BLaER1 treated with 17β-estradiol and CSF1 and Interleukin-3, amounts not matched to agents 10 nM and 100 nM (cell line): Measurements from ENCODE around the gene ARL6IP1.
A peak's percentile ranks its signal among the peaks of the same experiment; 100 is the strongest.

ENCODE experiments used
- H3K27ac ChIP-seq, 11 experiments: shearing (Covaris generic); formaldehyde crosslinking; 2 replicates each; pipeline ENCODE4 v1.8.1; 2022
- H3K27me3 ChIP-seq, 11 experiments: shearing (Covaris generic); formaldehyde crosslinking; 2 replicates each; pipeline ENCODE4 v1.8.1; 2022
- H3K36me3 ChIP-seq, 11 experiments: shearing (Covaris generic); formaldehyde crosslinking; 2 replicates each; pipeline ENCODE4 v1.8.1; 2022
- H3K4me1 ChIP-seq, 10 experiments: shearing (Covaris generic); formaldehyde crosslinking; 2 replicates each; pipeline ENCODE4 v1.8.1; 2022
- H3K4me2 ChIP-seq, 11 experiments: shearing (Covaris generic); formaldehyde crosslinking; 2 replicates each; pipeline ENCODE4 v1.8.1; 2022
- H3K4me3 ChIP-seq, 10 experiments: shearing (Covaris generic); formaldehyde crosslinking; 2 replicates each; pipeline ENCODE4 v1.8.1; 2022
- H3K9ac ChIP-seq, 11 experiments: shearing (Covaris generic); formaldehyde crosslinking; 2 replicates each; pipeline ENCODE4 v1.8.1; 2022
- H3K9me3 ChIP-seq, 11 experiments: shearing (Covaris generic); formaldehyde crosslinking; replicated peaks in 1 of 11; 2 replicates each; pipeline ENCODE4 v1.8.1; 2022
- H4K20me1 ChIP-seq, 11 experiments: shearing (Covaris generic); formaldehyde crosslinking; 2 replicates each; pipeline ENCODE4 v1.8.1; 2022
- Cebpa-rat ChIP-seq, 11 experiments: shearing (Covaris generic); IDR thresholded peaks; 2 replicates each; pipeline ENCODE4 v1.8.1; 2022

The ARL6IP1 gene

DNA sequence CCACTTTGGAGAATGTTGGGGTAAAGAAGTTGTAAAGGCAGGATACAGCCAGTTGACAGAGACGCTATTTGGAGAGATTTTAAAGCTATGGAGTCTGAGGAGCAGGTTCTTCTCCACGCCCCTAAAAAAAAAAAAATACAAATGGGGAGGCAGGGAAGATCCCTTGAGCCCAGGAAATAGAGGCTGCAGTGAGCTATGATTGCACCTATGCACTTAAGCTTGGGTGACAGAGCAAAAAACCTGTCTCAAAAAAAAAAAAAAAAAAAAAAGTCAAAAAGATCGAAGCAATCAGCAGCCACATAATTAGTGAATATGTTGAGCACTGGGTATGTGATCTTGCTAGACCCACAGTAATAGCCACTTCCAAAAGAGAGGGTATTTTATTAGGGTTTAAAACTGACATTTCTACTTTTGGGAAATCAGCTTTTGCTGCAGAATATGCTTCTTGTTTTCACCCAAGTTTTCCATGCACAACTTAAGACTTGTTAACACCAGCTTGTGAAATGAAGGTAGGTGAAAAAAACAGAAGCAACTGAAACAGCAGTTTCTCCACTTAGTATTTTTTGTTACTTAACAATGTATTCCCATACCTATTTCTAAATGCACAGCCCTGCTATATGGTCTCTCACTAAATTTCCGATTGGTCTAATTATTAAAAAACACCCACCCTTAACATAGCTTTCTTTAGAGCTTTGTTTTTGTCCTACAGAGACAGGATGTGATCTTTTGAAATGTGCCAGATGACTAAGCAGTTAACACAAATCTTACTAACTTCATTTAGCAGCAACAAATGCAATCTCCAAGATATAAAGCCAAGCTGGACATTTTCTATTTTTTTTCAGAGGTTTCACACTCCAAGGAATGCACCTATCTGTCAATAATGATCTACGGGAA is 2.5 kb upstream of the ARL6IP1 start:
- peaks cover 0 to 6% (median 0%) of the 10 kb centered on the region in 11 experiments; a peak in 3 of 22 replicates for H3K9me3 ChIP-seq
- peak overlapping the region; percentile 24 to 83 (median 69); a peak in 20 of 22 replicates for H3K9ac ChIP-seq
- H4K20me1 ChIP-seq, result peaks cover 16 to 31% (median 24%) of the 10 kb centered on the region in 11 experiments; a peak in 21 of 22 replicates
- peaks cover 37 to 68% (median 60%) of the 10 kb centered on the region in 10 experiments for H3K4me1 ChIP-seq
- H3K36me3 ChIP-seq, result peaks cover 23 to 61% (median 37%) of the 10 kb centered on the region in 11 experiments
- peak overlapping the region; percentile 2 to 88 (median 70); a peak in 21 of 22 replicates for H3K4me2 ChIP-seq
- 0 out of 22 replicates have a peak, but pooled peaks of 1 of the 11 experiments have one; percentile 15 for TF ChIP-seq Cebpa-rat (IDR thresholded peaks at IDR 0.05)
- H3K4me3 ChIP-seq, result peak overlapping the region in 3 of 10 experiments; percentile 2 to 41 (median 4); a peak in 4 of 20 replicates
- H3K27ac ChIP-seq, result peak overlapping the region; percentile 38 to 98 (median 90); a peak in 20 of 22 replicates
- H3K27me3 ChIP-seq, result no peaks in the 10 kb centered on the region

DNA sequence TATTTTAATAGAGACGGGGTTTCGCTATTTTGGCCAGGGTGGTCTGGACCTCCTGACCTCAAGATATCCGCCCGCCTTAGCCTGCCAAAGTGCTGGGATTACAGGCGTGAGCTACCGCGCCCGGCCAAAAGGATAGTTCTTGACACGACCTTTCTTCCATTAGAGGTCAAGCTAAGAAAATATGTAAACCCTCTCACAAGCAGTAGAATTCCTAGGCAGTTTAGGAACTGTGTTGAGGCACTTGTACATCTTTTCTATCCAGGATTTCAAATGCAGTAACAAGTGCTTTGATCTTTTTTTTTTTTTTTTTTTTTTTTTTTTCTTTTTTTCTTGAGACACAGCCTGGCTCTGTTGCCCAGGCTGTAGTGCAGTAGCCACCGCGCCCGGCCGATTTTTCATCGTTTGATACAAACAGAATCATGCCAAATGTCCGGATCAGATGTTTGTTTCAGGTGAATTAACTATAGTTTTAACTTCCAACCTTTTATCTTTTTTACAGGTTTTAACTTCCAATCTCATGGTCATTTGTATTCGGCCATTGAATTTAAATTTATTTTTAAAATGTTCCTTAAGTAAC is 1.5 kb upstream of the ARL6IP1 start:
- Histone ChIP-seq H3K36me3 (peaks cover 21 to 61% (median 37%) of the 10 kb centered on the region in 11 experiments; a peak in 21 of 22 replicates), H3K9ac (peak overlapping the region in 7 of 11 experiments; percentile 57 to 98 (median 69); a peak in 9 of 22 replicates), H3K27ac (peak overlapping the region in 9 of 11 experiments; percentile 52 to 98 (median 92); a peak in 17 of 22 replicates), H4K20me1 (peaks cover 25 to 41% (median 33%) of the 10 kb centered on the region in 11 experiments; a peak in 21 of 22 replicates), H3K9me3 (peaks cover 0 to 6% (median 0%) of the 10 kb centered on the region in 11 experiments; a peak in 3 of 22 replicates), H3K4me3 (peak overlapping the region in 4 of 10 experiments; percentile 57 to 91 (median 66); a peak in 2 of 20 replicates), H3K4me1 (peaks cover 41 to 77% (median 69%) of the 10 kb centered on the region in 10 experiments), H3K4me2 (peak overlapping the region; percentile 56 to 94 (median 78); a peak in 20 of 22 replicates), H3K27me3 (no peaks in the 10 kb centered on the region)
- TF ChIP-seq Cebpa-rat (IDR thresholded peaks at IDR 0.05), result no peak

GRCh38 chr16:18800775-18801144 is 589 bp downstream of the ARL6IP1 start:
- Histone ChIP-seq H4K20me1 (peaks cover 42 to 55% (median 54%) of the 10 kb centered on the region in 11 experiments; a peak in 21 of 22 replicates), H3K27me3 (no peaks in the 10 kb centered on the region), H3K9ac (peak overlapping the region; percentile 93 to 98 (median 96)), H3K4me2 (peak overlapping the region; percentile 81 to 100 (median 93)), H3K9me3 (peaks cover 0 to 6% (median 0%) of the 10 kb centered on the region in 11 experiments; a peak in 3 of 22 replicates), H3K27ac (peak overlapping the region; percentile 85 to 98 (median 95)), H3K36me3 (peaks cover 29 to 61% (median 41%) of the 10 kb centered on the region in 11 experiments), H3K4me3 (peak overlapping the region; percentile 83 to 98 (median 90)), H3K4me1 (peaks cover 41 to 68% (median 63%) of the 10 kb centered on the region in 10 experiments)
- no peak for TF ChIP-seq Cebpa-rat (IDR thresholded peaks at IDR 0.05)

DNA sequence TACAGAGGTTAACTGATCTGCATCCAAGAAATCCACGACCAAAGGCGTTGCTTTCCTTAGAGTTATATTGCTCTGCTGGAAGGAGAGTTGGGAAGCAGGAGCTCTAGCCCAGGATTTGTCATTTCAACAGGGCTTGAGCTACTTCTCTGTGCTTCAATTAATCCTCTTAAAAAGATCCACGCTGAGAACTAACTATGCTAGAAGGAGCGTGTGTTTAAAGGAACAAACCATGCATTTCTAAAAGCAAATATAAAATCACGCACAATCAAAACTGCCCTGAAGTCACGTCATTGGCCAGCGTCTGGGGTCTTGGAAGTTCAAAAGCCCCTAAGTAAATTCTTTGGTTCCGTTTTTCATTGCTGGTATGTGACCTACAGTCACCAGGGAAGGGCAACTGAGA is 1.1 kb downstream of the ARL6IP1 start:
- peaks cover 42 to 60% (median 55%) of the 10 kb centered on the region in 11 experiments; a peak in 21 of 22 replicates for H4K20me1 ChIP-seq
- no peak for TF ChIP-seq Cebpa-rat (IDR thresholded peaks at IDR 0.05)
- H3K4me1 ChIP-seq, result peaks cover 41 to 63% (median 58%) of the 10 kb centered on the region in 10 experiments
- H3K27ac ChIP-seq, result peak overlapping the region; percentile 85 to 98 (median 95)
- peaks cover 34 to 61% (median 44%) of the 10 kb centered on the region in 11 experiments for H3K36me3 ChIP-seq
- peak overlapping the region; percentile 93 to 98 (median 96) for H3K9ac ChIP-seq
- H3K4me2 ChIP-seq, result peak overlapping the region; percentile 81 to 100 (median 93)
- peaks cover 0 to 6% (median 0%) of the 10 kb centered on the region in 11 experiments; a peak in 3 of 22 replicates for H3K9me3 ChIP-seq
- peak overlapping the region; percentile 83 to 98 (median 90) for H3K4me3 ChIP-seq
- H3K27me3 ChIP-seq, result no peaks in the 10 kb centered on the region

- H3K27ac ChIP-seq, result peak overlapping the region in 9 of 11 experiments; percentile 90 to 98 (median 96); a peak in 14 of 22 replicates
- no peak for TF ChIP-seq Cebpa-rat (IDR thresholded peaks at IDR 0.05)
- peaks cover 42 to 65% (median 55%) of the 10 kb centered on the region in 11 experiments; a peak in 21 of 22 replicates for H4K20me1 ChIP-seq
- H3K4me2 ChIP-seq, result peak overlapping the region; percentile 81 to 100 (median 93)
- H3K4me3 ChIP-seq, result peak overlapping the region; percentile 83 to 98 (median 90)
- H3K36me3 ChIP-seq, result peaks cover 42 to 68% (median 51%) of the 10 kb centered on the region in 11 experiments
- peaks cover 0 to 6% (median 0%) of the 10 kb centered on the region in 11 experiments; a peak in 3 of 22 replicates for H3K9me3 ChIP-seq
- peak overlapping the region; percentile 93 to 98 (median 96) for H3K9ac ChIP-seq
- peaks cover 37 to 55% (median 50%) of the 10 kb centered on the region in 10 experiments for H3K4me1 ChIP-seq
- no peaks in the 10 kb centered on the region for H3K27me3 ChIP-seq
These were observed 1.8 kb downstream of the ARL6IP1 start for GRCh38 chr16:18799500-18799899.

- no peak overlapping the region for H3K27ac ChIP-seq
These were observed 3.6 kb downstream of the ARL6IP1 start for GRCh38 chr16:18797746-18798145.

GRCh38 chr16:18796377-18796776 is 5.0 kb downstream of the ARL6IP1 start:
- H3K4me1 ChIP-seq, result peaks cover 18 to 29% (median 24%) of the 10 kb centered on the region in 10 experiments
- H3K9me3 ChIP-seq, result no peaks in the 10 kb centered on the region
- TF ChIP-seq Cebpa-rat (IDR thresholded peaks at IDR 0.05), result no peak
- peak overlapping the region in 1 of 11 experiments; percentile 18; a peak in 1 of 22 replicates for H3K9ac ChIP-seq
- peaks cover 42 to 80% (median 61%) of the 10 kb centered on the region in 11 experiments; a peak in 21 of 22 replicates for H4K20me1 ChIP-seq
- no peak overlapping the region for H3K27ac ChIP-seq
- no peak overlapping the region for H3K4me3 ChIP-seq
- H3K36me3 ChIP-seq, result peaks cover 72 to 86% (median 78%) of the 10 kb centered on the region in 11 experiments
- H3K27me3 ChIP-seq, result no peaks in the 10 kb centered on the region
- no peak overlapping the region for H3K4me2 ChIP-seq

More at GRCh38 chr16:18797746-18798145, 3.6 kb downstream of the ARL6IP1 start:
- H3K27me3 ChIP-seq, result no peaks in the 10 kb centered on the region
- no peak for TF ChIP-seq Cebpa-rat (IDR thresholded peaks at IDR 0.05)
- no peak overlapping the region for H3K4me3 ChIP-seq
- peaks cover 59 to 79% (median 68%) of the 10 kb centered on the region in 11 experiments for H3K36me3 ChIP-seq
- H3K9ac ChIP-seq, result peak overlapping the region in 1 of 11 experiments; percentile 94; a peak in 2 of 22 replicates
- peaks cover 42 to 75% (median 61%) of the 10 kb centered on the region in 11 experiments; a peak in 21 of 22 replicates for H4K20me1 ChIP-seq
- H3K9me3 ChIP-seq, result peaks cover 0 to 6% (median 0%) of the 10 kb centered on the region in 11 experiments; a peak in 3 of 22 replicates
- H3K4me2 ChIP-seq, result peak overlapping the region in 7 of 11 experiments; percentile 29 to 100 (median 95); a peak in 7 of 22 replicates
- H3K4me1 ChIP-seq, result peaks cover 24 to 38% (median 33%) of the 10 kb centered on the region in 10 experiments
